Stomach (tissue), 9 donors: ENCODE measurements around the gene USP47. TPM values are rescaled to one million over a fixed set of nuclear protein-coding genes. Genes with fewer than 3 reads are reported as not detected.

Experiments used
- DNase-seq, 2 donors: peaks; one replicate each; pipeline versions ENCODE4 v3.0.0 to v3.0.0-alpha.2; 2013 to 2019
- H3K27ac ChIP-seq, 5 donors: fragments of 200-600 bp in 4 of 5; sonication (generic) in 4 of 5; one replicate each; pipeline ENCODE4 v1.5.1; 2013 to 2019; ENCODE audit warnings: mild to moderate bottlenecking in 1 of 5, moderate library complexity in 1 of 5
- H3K27me3 ChIP-seq, 3 donors: fragments of 200-600 bp; sonication (generic); one replicate each; pipeline ENCODE4 v1.5.1; 2017 to 2019; ENCODE audit warnings: mixed run types in 1 of 3
- H3K36me3 ChIP-seq, 4 donors: fragments of 200-600 bp; sonication (generic); 1 replicate in 3 of 4; 2 replicates in 1 of 4; pipeline ENCODE4 v1.5.1; 2016 to 2019
- H3K4me1 ChIP-seq, 4 donors: fragments of 200-600 bp; sonication (generic); one replicate each; pipeline ENCODE4 v1.5.1; 2016 to 2019
- H3K4me3 ChIP-seq, 4 donors: fragments of 200-600 bp; sonication (generic) in 3 of 4; one replicate each; pipeline ENCODE4 v1.5.1; 2016 to 2019; ENCODE audit warnings: mild to moderate bottlenecking in 1 of 4
- H3K9me3 ChIP-seq, 4 donors: fragments of 200-600 bp; sonication (generic); one replicate each; pipeline ENCODE4 v1.5.1; 2016 to 2019
- EP300 ChIP-seq: sonication (generic); formaldehyde crosslinking; IDR thresholded peaks from one replicate; pipeline ENCODE4 v1.6.1; 2017; ENCODE audit warnings: antibody characterized with exemption
- POLR2A ChIP-seq, 4 donors: fragments of 450-650 bp; IDR thresholded peaks; one replicate each; pipeline ENCODE4 v1.6.1; 2016; ENCODE audit warnings: antibody characterized with exemption in 4 of 4, control low read depth in 2 of 4, mild to moderate bottlenecking in 1 of 4, moderate library complexity in 1 of 4
- POLR2AphosphoS5 ChIP-seq, 3 donors: sonication (generic); formaldehyde crosslinking; IDR thresholded peaks; one replicate each; pipeline ENCODE4 v1.6.1; 2016; ENCODE audit warnings: antibody characterized with exemption in 3 of 3
- WGBS, 5 donors: extraction: QIAGEN DNeasy Blood & Tissue Kit in 3 of 5; methylation state at CpG; one replicate each; pipeline versions ENCODE4 v1.1.5 to v1.1.7; 2013 to 2018; 5-methylcytosine and 5-hydroxymethylcytosine counted together
- intact Hi-C: fragments of 100-400 bp; cut with DNase I; formaldehyde crosslinking; loops from one replicate; pipeline ENCODE4 v1.15.1; 2023; ENCODE audit warnings: low total_unique reads
- polyA plus RNA-seq, 3 donors: library from polyadenylated mRNA; stranded (reverse); fragments of 200-250 nt; gene quantifications; one replicate each; pipeline ENCODE4 v1.2.3, GENCODE V29; 2013
- total RNA-seq, 5 donors: library from RNA; depleted of rRNA; stranded (reverse); fragments of >200 nt; gene quantifications; one replicate each; pipeline versions ENCODE4 v1.1.0 to v1.2.3, GENCODE V29; 2014 to 2016
- TF ChIP-seq, protein P1 (sequence below), 7 experiments: fragments of 450-650 bp in 4 of 7; fragments of 200-600 bp in 3 of 7; sonication (generic) in 3 of 7; IDR thresholded peaks; one replicate each; pipeline ENCODE4 v1.5.1; 2016 to 2019; ENCODE audit warnings: antibody characterized with exemption in 7 of 7, control low read depth in 2 of 7, mild to moderate bottlenecking in 1 of 7
- donor health status: healthy with polysubstance abuse.
- donor health status: Bipolar disorder and iron deficiency.
- donor health status: healthy.

USP47 gene
- total and polyA plus RNA-seq, 8 donors, result 14.6 to 200 (median 48.8) TPM

DNA sequence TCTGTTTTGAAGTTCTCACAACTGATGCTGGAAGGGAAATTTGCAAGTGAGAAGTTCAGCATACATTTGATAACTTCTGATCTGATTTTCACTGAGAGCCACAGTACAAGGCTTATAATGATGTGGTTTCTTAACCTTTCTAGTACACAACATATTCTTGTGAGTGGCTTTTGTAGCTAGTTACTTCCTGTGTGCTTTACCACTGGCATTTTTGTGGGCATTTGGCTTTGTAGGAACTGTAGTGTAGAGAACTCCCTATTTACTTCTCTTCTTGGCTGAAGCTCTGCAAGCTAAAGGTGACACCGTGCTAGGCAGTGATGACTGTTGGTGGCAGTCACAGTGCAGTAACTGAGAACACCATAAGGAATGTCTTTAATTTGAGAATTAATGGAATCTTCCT lies 14.9 kb downstream of the USP47 start:
- H3K9me3 ChIP-seq, result no peaks in the 10 kb centered on the region
- no peak for TF ChIP-seq EP300
- no peak for TF ChIP-seq POLR2AphosphoS5 (IDR thresholded peaks at IDR 0.05)
- TF ChIP-seq, protein P1, sequence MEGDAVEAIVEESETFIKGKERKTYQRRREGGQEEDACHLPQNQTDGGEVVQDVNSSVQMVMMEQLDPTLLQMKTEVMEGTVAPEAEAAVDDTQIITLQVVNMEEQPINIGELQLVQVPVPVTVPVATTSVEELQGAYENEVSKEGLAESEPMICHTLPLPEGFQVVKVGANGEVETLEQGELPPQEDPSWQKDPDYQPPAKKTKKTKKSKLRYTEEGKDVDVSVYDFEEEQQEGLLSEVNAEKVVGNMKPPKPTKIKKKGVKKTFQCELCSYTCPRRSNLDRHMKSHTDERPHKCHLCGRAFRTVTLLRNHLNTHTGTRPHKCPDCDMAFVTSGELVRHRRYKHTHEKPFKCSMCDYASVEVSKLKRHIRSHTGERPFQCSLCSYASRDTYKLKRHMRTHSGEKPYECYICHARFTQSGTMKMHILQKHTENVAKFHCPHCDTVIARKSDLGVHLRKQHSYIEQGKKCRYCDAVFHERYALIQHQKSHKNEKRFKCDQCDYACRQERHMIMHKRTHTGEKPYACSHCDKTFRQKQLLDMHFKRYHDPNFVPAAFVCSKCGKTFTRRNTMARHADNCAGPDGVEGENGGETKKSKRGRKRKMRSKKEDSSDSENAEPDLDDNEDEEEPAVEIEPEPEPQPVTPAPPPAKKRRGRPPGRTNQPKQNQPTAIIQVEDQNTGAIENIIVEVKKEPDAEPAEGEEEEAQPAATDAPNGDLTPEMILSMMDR (IDR thresholded peaks at IDR 0.05), result no peak
- TF ChIP-seq POLR2A (IDR thresholded peaks at IDR 0.05), result no peak
- 8 to 29% (median 10%) methylated on average over 1 of the region's 1 CpG for WGBS, 5 donors
- intact Hi-C loops, result no loop called here
- H3K4me3 ChIP-seq, result no peak overlapping the region
- H3K36me3 ChIP-seq, result no peaks in the 10 kb centered on the region
- peak in 1 of 2 donors; percentile 29 for DNase-seq
- no peaks in the 10 kb centered on the region for H3K27me3 ChIP-seq
- H3K27ac ChIP-seq, result peak overlapping the region in 2 of 5 donors; percentile 35 to 48
- H3K4me1 ChIP-seq, result peaks cover 22 to 88% (median 60%) of the 10 kb centered on the region in 4 donors

DNA sequence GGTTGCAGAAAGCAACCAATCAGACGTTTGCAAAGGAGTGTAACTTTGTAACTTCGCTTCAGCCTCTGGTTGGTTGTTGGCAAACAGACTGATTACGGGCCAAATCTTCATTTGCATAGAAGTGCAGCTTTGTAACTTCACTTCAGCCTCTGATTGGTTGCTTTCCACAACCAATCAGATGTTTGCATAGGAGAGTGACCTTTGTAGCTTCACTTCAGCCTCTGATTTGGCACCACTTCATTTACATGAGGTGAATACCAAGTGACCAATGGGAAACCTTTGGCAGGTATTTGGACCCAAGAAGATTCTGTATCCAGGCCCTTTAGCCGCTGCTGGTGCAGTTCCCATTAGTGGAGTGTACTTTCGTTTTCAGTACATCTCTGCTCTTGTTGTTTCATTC lies 16.0 kb downstream of the USP47 start:
- TF ChIP-seq, protein P1 (IDR thresholded peaks at IDR 0.05), result no peak
- no peak for TF ChIP-seq POLR2AphosphoS5 (IDR thresholded peaks at IDR 0.05)
- TF ChIP-seq EP300, result no peak
- no peak for TF ChIP-seq POLR2A (IDR thresholded peaks at IDR 0.05)
- Histone ChIP-seq H3K36me3 (no peaks in the 10 kb centered on the region), H3K27ac (peak overlapping the region in 2 of 5 donors; percentile 14 to 15), H3K9me3 (no peaks in the 10 kb centered on the region), H3K27me3 (no peaks in the 10 kb centered on the region), H3K4me1 (peaks cover 22 to 85% (median 59%) of the 10 kb centered on the region in 4 donors), H3K4me3 (no peak overlapping the region)
- intact Hi-C loops, result no loop called here
- 76 to 78% (median 77%) methylated on average over 5 of the region's 5 CpGs for WGBS, 5 donors
- DNase-seq, result no peak

DNA sequence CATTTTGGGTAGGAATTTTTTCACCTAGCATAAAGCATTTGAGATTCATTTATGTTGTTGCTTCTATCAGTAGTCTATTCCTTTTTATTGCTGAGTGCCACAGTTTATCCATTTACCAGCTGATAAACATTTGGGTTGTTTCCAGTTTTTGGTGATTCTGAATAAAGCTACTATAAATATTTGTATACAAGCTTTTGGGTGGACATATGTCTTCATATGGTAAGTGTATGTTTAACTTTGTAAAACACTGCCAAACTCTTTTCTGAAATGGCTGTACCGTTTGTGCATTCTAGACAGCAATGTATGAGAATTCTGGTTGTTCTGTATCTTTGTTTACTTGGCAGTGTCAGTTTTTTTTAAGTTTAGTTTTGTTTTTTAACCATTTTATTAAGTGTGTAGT lies 16.9 kb downstream of the USP47 start:
- TF ChIP-seq POLR2A (IDR thresholded peaks at IDR 0.05) (no peak), EP300 (no peak), POLR2AphosphoS5 (IDR thresholded peaks at IDR 0.05) (no peak)
- TF ChIP-seq, protein P1 (IDR thresholded peaks at IDR 0.05), result no peak
- H3K36me3 ChIP-seq, result no peaks in the 10 kb centered on the region
- H3K4me3 ChIP-seq, result no peak overlapping the region
- intact Hi-C loops, result no loop called here
- no peaks in the 10 kb centered on the region for H3K27me3 ChIP-seq
- peaks cover 22 to 83% (median 58%) of the 10 kb centered on the region in 4 donors for H3K4me1 ChIP-seq
- no peaks in the 10 kb centered on the region for H3K9me3 ChIP-seq
- no peak for DNase-seq
- 25 to 52% (median 35%) methylated on average over 1 of the region's 1 CpG for WGBS, 5 donors
- peak overlapping the region in 1 of 5 donors; percentile 15 for H3K27ac ChIP-seq

DNA sequence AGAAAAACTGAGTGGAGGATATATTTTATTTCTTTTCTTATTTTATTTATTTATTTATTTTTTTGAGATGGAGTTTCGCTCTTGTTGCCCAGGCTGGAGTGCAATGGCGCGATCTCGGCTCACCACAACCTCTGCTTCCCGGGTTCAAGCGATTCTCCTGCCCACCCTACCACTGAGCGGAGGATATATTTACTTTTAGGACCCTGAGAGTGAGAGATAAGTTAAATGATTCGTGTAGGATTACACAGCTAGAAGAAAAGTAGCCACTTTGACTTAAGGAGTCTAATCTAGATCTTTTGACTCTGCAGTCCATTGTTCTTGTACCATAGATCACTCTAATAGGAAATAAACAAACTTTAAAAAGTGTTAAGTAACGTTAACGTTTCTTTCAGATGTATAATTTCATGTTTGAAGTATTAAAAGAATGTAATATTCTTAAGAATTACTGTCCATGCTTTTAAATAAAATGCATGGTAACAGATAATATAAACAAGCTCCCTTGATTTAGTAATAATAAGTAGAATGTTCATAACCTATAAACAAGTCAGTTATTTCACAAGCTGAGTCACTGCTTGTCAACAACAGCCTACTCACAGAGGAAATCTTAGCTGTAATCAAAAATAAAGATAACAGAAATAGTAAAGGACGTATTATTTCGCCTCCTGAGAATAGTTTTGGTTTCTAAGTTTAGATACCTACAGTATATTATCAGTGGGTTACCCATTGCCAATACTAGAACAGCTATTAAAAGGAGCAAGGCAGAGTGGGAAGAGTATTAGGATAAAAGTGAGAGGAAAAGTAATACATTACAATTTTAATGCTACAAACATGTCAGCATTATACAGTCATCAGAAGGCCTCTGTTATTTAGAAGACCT lies 18.6 kb downstream of the USP47 start:
- no peak for DNase-seq
- Histone ChIP-seq H3K27me3 (no peaks in the 10 kb centered on the region), H3K36me3 (no peaks in the 10 kb centered on the region), H3K4me3 (no peak overlapping the region), H3K9me3 (no peaks in the 10 kb centered on the region), H3K27ac (peak overlapping the region in 3 of 5 donors; percentile 36 to 55 (median 51)), H3K4me1 (peaks cover 22 to 89% (median 65%) of the 10 kb centered on the region in 4 donors)
- 65 to 73% (median 69%) methylated on average over 12 of the region's 12 CpGs for WGBS, 5 donors
- intact Hi-C loops, result no loop called here
- TF ChIP-seq POLR2AphosphoS5 (IDR thresholded peaks at IDR 0.05) (no peak), POLR2A (IDR thresholded peaks at IDR 0.05) (no peak), EP300 (no peak)
- TF ChIP-seq, protein P1 (IDR thresholded peaks at IDR 0.05), result no peak
